GM12891 (cell line): Measurements from ENCODE around the gene CCDC89.

ENCODE experiments used
- PAX5 ChIP-seq: IDR thresholded peaks from 2 replicates; pipeline ENCODE4 v1.6.1; 2011; ENCODE audit warnings: low read length, moderate library complexity, mild to moderate bottlenecking; ENCODE audit not compliant: insufficient read depth, severe bottlenecking
- POLR2A ChIP-seq: IDR thresholded peaks from 2 replicates; pipeline ENCODE4 v1.6.1; 2011; ENCODE audit warnings: low read depth, low read length, control low read depth
- POLR2AphosphoS5 ChIP-seq: IDR thresholded peaks from 2 replicates; pipeline ENCODE4 v1.6.1; 2011; ENCODE audit warnings: low read depth, low read length, control low read depth
- TAF1 ChIP-seq: IDR thresholded peaks from 2 replicates; pipeline ENCODE4 v1.6.1; 2011; ENCODE audit warnings: low read depth, low read length, control low read depth

- TF ChIP-seq POLR2A, result no peak
- TF ChIP-seq POLR2AphosphoS5, result no peak
- no peak for TF ChIP-seq PAX5
- no peak for TF ChIP-seq TAF1
Observed at GRCh38 chr11:85695546-85695945, 9.6 kb upstream of the CCDC89 start.
